Glutamatergic neuron (in vitro differentiated cells): ENCODE results near the gene HDAC9. TPM values are rescaled to one million over a fixed set of nuclear protein-coding genes. Genes with fewer than 3 reads are reported as not detected.

ENCODE experiments used
- DNase-seq: peaks from one replicate; pipeline ENCODE4 v3.0.0; 2022
- H3K27ac Mint-ChIP-seq: one replicate; pipeline ENCODE4 v1.8.0; 2020; ENCODE audit warnings: mild to moderate bottlenecking, mixed read lengths, inconsistent platforms; ENCODE audit not compliant: unreplicated experiment
- H3K27me3 Mint-ChIP-seq: one replicate; pipeline ENCODE4 v1.8.0; 2020; ENCODE audit warnings: mild to moderate bottlenecking, moderate library complexity, mixed read lengths, inconsistent platforms; ENCODE audit not compliant: unreplicated experiment
- H3K36me3 Mint-ChIP-seq: one replicate; pipeline ENCODE4 v1.8.0; 2020; ENCODE audit warnings: mild to moderate bottlenecking, mixed read lengths, inconsistent platforms; ENCODE audit not compliant: unreplicated experiment
- H3K4me1 Mint-ChIP-seq: one replicate; pipeline ENCODE4 v1.8.0; 2020; ENCODE audit warnings: mild to moderate bottlenecking, low read depth, mixed read lengths, inconsistent platforms; ENCODE audit not compliant: unreplicated experiment
- H3K4me3 Mint-ChIP-seq: one replicate; pipeline ENCODE4 v1.8.0; 2020; ENCODE audit warnings: mild to moderate bottlenecking, mixed read lengths, inconsistent platforms; ENCODE audit not compliant: unreplicated experiment
- H3K9me3 Mint-ChIP-seq: one replicate; pipeline ENCODE4 v1.8.0; 2020; ENCODE audit warnings: mild to moderate bottlenecking, moderate library complexity, mixed read lengths, inconsistent platforms; ENCODE audit not compliant: unreplicated experiment
- CTCF ChIP-seq: fragments of 200-600 bp; sonication (generic); IDR thresholded peaks from one replicate; pipeline ENCODE4 v1.5.0; 2021; ENCODE audit not compliant: partially characterized antibody, unreplicated experiment
- total RNA-seq: library from RNA; stranded (reverse); fragmentation: NEBNext Ultra II Directional; extraction: Animal tissue kit (Norgen Biotek cat#: 25700); gene quantifications from one replicate; pipeline ENCODE4 v1.2.1, GENCODE V29; 2021; ENCODE audit not compliant: unreplicated experiment

The HDAC9 gene
- total RNA-seq, 1 donor from 2014 or later = 94.8 TPM

GRCh38 chr7:19015098-19015497 is 519.5 kb downstream of the HDAC9 start:
- Mint-ChIP-seq H3K27me3 (no peaks in the 10 kb centered on the region), H3K36me3 (peaks cover 6% of the 10 kb centered on the region), H3K9me3 (no peaks in the 10 kb centered on the region), H3K27ac (no peak overlapping the region), H3K4me1 (no peaks in the 10 kb centered on the region), H3K4me3 (no peak overlapping the region)
- no peak for DNase-seq
- TF ChIP-seq CTCF = no peak

DNA sequence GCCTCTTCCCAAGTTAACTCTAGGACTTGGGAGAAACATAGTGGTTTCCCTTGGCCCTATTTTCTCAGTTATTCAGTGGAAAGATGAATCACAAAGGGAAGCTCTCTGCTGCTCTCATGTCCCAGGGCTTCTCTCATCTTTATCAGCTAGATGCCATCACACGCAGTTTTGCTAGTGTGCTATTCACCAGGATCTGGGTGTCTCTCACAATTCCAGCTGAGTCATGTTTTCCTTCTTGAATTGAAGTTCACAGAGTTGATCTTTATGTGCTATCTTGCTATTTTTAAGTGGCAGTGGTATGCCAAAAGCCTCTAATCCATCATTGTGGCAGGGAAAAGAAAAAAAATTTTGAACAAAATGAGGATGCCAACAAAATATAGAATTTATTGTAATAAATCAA is 520.6 kb downstream of the HDAC9 start:
- H3K27ac Mint-ChIP-seq = no peak overlapping the region
- H3K9me3 Mint-ChIP-seq = no peaks in the 10 kb centered on the region
- H3K4me3 Mint-ChIP-seq = no peak overlapping the region
- peaks cover 6% of the 10 kb centered on the region for H3K36me3 Mint-ChIP-seq
- no peak for TF ChIP-seq CTCF
- DNase-seq = no peak
- no peaks in the 10 kb centered on the region for H3K4me1 Mint-ChIP-seq
- H3K27me3 Mint-ChIP-seq = no peaks in the 10 kb centered on the region

DNA sequence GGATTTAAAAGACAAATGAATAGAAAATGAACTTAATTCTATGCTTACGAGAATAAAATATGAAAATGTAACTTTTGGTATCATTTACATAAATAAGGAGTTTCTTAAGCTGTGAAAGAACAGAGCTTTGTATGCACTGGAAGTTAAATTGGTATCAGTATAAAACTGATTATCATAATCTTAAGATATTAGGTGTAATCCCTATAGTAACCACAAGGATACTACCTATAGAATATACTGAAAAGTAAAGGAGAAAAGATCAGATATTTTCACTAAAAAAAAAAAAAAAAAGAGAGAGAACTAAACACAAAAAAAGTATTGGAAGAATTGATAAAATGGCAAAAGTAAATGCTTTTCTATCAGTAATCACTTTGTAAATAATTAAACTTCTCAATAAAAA is 521.8 kb downstream of the HDAC9 start:
- Mint-ChIP-seq H3K27ac (no peak overlapping the region), H3K36me3 (peaks cover 6% of the 10 kb centered on the region), H3K4me1 (no peaks in the 10 kb centered on the region), H3K27me3 (no peaks in the 10 kb centered on the region), H3K9me3 (no peaks in the 10 kb centered on the region), H3K4me3 (no peak overlapping the region)
- no peak for DNase-seq
- peak; percentile 8 for TF ChIP-seq CTCF

GRCh38 chr7:19020062-19020461 is 524.5 kb downstream of the HDAC9 start:
- Mint-ChIP-seq H3K4me1 (no peaks in the 10 kb centered on the region), H3K27me3 (no peaks in the 10 kb centered on the region), H3K36me3 (peaks cover 6% of the 10 kb centered on the region), H3K9me3 (no peaks in the 10 kb centered on the region), H3K27ac (no peak overlapping the region), H3K4me3 (no peak overlapping the region)
- TF ChIP-seq CTCF = no peak
- no peak for DNase-seq

DNA sequence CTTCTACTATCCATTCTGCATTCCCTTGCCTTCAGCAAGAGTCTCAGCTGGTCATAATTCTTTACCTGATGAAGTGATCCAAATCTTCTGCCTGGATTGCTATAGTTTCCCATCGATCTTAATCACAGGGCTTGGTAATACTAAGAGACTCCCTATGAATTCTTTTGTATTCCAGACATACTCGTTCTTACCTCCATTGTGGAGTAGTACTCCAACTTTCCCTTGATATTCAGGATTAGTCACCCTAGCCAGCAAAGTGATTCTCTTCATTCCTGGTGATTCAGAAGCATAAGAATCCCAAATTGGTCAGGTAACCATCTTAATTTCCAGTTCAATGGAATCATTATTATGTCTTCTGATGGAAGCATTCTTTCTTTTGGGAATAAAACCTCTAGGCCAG is 525.2 kb downstream of the HDAC9 start:
- Mint-ChIP-seq H3K9me3 (no peaks in the 10 kb centered on the region), H3K4me1 (no peaks in the 10 kb centered on the region), H3K36me3 (peaks cover 6% of the 10 kb centered on the region), H3K27me3 (no peaks in the 10 kb centered on the region), H3K27ac (no peak overlapping the region), H3K4me3 (no peak overlapping the region)
- no peak for DNase-seq
- no peak for TF ChIP-seq CTCF
